ENCODE data around the gene AUTS2. TPM values are rescaled to one million over a fixed set of nuclear protein-coding genes. Genes with fewer than 3 reads are reported as not detected.

AUTS2 gene
- total and polyA plus RNA-seq, 11 donors: 3.4 to 14.0 (median 7.3) TPM

DNA sequence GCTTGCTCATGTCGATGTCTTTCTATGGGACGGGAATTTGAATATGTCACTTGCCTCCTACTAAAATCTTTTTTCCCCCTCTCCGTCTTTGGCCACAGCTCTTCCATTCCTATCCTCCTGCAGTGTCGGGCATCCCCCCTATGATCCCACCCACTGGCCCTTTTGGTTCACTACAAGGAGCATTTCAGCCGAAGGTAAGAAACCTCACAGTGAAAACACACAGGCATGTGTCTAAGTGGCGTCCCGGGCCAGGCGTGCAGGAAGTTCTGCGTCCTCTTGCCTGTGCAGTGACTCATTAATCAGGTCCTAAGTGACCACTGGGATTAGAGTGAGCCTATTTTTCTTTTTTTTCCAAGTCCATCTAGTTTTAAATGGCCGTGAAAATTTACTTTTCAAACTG is 1173.2 kb downstream of the AUTS2 start:
- intact Hi-C loops (cut with DNase I): no loop called here
- H3K27me3 ChIP-seq: no peaks in the 10 kb centered on the region
- DNase-seq (no peak), ATAC-seq (no peak)
- H3K4me3 ChIP-seq: no peak overlapping the region
- no peak overlapping the region for H3K27ac ChIP-seq
- H3K36me3 ChIP-seq: peaks cover 0 to 70% (median 26%) of the 10 kb centered on the region in 9 donors
- TF ChIP-seq, protein P1, sequence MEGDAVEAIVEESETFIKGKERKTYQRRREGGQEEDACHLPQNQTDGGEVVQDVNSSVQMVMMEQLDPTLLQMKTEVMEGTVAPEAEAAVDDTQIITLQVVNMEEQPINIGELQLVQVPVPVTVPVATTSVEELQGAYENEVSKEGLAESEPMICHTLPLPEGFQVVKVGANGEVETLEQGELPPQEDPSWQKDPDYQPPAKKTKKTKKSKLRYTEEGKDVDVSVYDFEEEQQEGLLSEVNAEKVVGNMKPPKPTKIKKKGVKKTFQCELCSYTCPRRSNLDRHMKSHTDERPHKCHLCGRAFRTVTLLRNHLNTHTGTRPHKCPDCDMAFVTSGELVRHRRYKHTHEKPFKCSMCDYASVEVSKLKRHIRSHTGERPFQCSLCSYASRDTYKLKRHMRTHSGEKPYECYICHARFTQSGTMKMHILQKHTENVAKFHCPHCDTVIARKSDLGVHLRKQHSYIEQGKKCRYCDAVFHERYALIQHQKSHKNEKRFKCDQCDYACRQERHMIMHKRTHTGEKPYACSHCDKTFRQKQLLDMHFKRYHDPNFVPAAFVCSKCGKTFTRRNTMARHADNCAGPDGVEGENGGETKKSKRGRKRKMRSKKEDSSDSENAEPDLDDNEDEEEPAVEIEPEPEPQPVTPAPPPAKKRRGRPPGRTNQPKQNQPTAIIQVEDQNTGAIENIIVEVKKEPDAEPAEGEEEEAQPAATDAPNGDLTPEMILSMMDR (IDR thresholded peaks at IDR 0.05): no peak
- TF ChIP-seq POLR2A (IDR thresholded peaks at IDR 0.05): no peak
- WGBS, 4 donors: 92 to 93% (median 92%) methylated on average over 10 of the region's 10 CpGs
- no peaks in the 10 kb centered on the region for H3K9me3 ChIP-seq
- no peaks in the 10 kb centered on the region for H3K4me1 ChIP-seq

- no peak for TF ChIP-seq POLR2A (IDR thresholded peaks at IDR 0.05)
- TF ChIP-seq, protein P1 (IDR thresholded peaks at IDR 0.05): no peak
- H3K4me1 ChIP-seq: no peaks in the 10 kb centered on the region
- no peaks in the 10 kb centered on the region for H3K27me3 ChIP-seq
- no peaks in the 10 kb centered on the region for H3K9me3 ChIP-seq
- DNase-seq: no peak
- H3K4me3 ChIP-seq: no peak overlapping the region
- intact Hi-C loops (cut with DNase I): no loop called here
- H3K36me3 ChIP-seq: peaks cover 0 to 68% (median 22%) of the 10 kb centered on the region in 9 donors
- WGBS, 4 donors: 90 to 97% (median 91%) methylated on average over 4 of the region's 4 CpGs
- ATAC-seq: no peak
- H3K27ac ChIP-seq: no peak overlapping the region
Measured at GRCh38 chr7:70772891-70773290, 1174.6 kb downstream of the AUTS2 start.

GRCh38 chr7:70773406-70773805 is 1175.1 kb downstream of the AUTS2 start:
- peaks cover 0 to 68% (median 22%) of the 10 kb centered on the region in 9 donors for H3K36me3 ChIP-seq
- intact Hi-C loops (cut with DNase I): no loop called here
- no peak for DNase-seq
- ATAC-seq: no peak
- H3K27ac ChIP-seq: no peak overlapping the region
- no peak for TF ChIP-seq POLR2A (IDR thresholded peaks at IDR 0.05)
- TF ChIP-seq, protein P1 (IDR thresholded peaks at IDR 0.05): no peak
- 87 to 94% (median 90%) methylated on average over 4 of the region's 4 CpGs for WGBS, 4 donors
- no peaks in the 10 kb centered on the region for H3K9me3 ChIP-seq
- H3K4me3 ChIP-seq: no peak overlapping the region
- no peaks in the 10 kb centered on the region for H3K4me1 ChIP-seq
- H3K27me3 ChIP-seq: no peaks in the 10 kb centered on the region

GRCh38 chr7:70774950-70775527 is 1176.8 kb downstream of the AUTS2 start:
- DNase-seq (no peak), ATAC-seq (no peak)
- no peaks in the 10 kb centered on the region for H3K4me1 ChIP-seq
- H3K27ac ChIP-seq: no peak overlapping the region
- no peaks in the 10 kb centered on the region for H3K9me3 ChIP-seq
- WGBS, 4 donors: 95 to 97% (median 96%) methylated on average over 3 of the region's 3 CpGs
- no peak overlapping the region for H3K4me3 ChIP-seq
- TF ChIP-seq, protein P1 (IDR thresholded peaks at IDR 0.05): no peak
- no peak for TF ChIP-seq POLR2A (IDR thresholded peaks at IDR 0.05)
- peaks cover 0 to 74% (median 31%) of the 10 kb centered on the region in 9 donors for H3K36me3 ChIP-seq
- intact Hi-C loops (cut with DNase I): no loop called here
- H3K27me3 ChIP-seq: no peaks in the 10 kb centered on the region
